GM18499 (cell line): ENCODE results near the gene FGF19.

Source experiments
- ATAC-seq: cut with Tn5 transposase; IDR thresholded peaks from one replicate; pipeline ENCODE4 v1.9.1; 2021; ENCODE audit warnings: moderate number of reproducible peaks; ENCODE audit not compliant: insufficient read depth, unreplicated experiment

FGF19 gene

DNA sequence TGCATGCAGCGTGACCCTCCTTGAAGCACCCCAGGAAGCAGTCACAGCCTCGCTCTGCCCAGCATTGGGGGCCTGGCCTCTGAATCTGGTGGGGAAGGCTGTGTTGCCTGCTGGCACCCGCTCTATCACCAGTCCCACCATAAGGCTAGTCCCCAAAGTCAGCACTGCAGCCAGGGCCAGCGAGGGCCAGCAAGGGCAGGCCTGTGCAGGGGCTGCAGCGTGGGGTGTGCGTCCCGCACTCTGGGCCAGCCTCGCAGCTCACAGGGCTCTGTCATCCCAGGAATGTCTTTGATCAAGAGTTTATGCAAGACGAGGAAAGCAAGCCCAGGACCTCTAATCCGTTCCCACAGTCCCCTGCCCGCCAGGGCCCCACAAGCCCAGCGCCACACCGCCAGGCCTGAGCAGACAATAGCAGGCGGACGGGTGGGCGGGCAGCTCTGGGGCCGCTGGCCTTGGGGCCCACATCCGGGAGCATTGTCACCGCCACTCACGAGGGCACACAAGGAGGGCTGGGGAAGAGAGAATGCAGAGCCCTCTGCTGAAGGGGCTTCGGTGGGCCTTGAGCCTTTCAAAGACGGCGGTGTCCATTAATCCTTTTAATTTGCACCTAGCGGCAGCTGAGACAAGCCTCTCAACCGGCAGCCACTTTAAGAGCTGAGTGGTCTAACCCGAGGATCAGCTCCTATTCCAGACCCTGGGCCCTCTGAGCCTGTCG is 45.8 kb downstream of the FGF19 start:
- no peak for ATAC-seq

DNA sequence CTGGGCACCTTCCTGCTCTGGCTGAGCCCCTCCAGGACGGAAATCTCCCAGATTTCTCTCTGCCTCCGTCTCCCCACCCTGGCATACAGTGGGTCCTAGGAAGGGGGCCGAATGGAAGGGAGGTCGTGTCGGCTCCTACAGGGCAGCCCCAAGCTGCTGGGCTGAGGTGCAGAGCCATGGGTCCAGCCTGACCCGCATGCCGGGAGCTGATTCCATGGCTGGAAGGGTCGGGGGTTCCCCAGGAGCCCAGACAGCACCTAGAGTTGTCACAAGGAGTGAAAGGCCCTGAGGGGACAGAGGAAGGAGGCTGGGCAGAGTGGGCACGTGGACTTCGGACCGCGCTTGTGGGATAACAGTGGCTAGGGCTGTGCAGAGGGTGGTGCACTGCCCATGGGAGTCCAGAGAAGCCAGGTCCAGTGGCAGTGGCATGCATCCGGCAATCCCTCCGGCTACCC is 46.3 kb downstream of the FGF19 start:
- ATAC-seq, result no peak

DNA sequence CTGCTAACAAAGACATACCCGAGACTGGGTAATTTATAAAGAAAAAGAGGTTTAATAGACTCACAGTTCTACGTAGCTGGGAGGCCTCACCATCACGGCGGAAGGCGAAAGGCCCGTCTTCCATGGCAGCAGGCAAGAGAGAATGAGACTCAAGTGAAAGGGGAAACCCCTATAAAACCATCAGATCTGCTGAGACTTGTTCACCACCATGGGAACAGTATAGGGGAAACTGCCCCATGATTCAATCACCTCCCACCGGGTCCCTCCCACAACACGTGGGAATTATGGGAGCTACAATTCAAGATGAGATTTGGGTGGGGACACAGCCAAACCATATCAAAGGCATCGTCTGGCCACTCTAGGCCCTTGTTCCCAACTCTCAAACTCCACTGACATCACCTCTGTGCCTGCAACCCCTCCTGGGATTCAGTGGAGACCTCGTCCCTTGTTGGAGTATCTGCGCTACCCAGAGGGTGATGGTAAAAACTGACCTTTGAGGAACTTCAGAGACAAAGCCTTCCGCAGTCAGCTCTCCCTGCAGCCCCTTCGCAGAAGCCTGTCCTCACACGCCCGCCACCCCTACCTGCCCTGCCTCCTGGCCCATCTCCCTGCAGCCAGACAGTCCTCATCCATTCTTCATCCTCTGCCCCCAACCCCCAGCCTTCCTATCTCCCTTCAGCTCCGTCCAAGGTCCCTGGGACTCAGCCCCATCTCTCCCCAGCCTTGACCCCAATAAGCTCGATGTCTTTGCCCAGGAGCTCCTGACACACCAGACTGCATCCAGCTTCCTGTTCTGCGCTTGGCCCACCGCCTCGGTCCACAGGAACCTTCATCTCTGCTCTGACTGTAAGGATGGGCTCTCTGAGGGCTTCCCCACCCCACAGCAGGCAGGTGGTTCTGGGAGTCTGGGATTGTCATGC is 47.0 kb downstream of the FGF19 start:
- no peak for ATAC-seq

DNA sequence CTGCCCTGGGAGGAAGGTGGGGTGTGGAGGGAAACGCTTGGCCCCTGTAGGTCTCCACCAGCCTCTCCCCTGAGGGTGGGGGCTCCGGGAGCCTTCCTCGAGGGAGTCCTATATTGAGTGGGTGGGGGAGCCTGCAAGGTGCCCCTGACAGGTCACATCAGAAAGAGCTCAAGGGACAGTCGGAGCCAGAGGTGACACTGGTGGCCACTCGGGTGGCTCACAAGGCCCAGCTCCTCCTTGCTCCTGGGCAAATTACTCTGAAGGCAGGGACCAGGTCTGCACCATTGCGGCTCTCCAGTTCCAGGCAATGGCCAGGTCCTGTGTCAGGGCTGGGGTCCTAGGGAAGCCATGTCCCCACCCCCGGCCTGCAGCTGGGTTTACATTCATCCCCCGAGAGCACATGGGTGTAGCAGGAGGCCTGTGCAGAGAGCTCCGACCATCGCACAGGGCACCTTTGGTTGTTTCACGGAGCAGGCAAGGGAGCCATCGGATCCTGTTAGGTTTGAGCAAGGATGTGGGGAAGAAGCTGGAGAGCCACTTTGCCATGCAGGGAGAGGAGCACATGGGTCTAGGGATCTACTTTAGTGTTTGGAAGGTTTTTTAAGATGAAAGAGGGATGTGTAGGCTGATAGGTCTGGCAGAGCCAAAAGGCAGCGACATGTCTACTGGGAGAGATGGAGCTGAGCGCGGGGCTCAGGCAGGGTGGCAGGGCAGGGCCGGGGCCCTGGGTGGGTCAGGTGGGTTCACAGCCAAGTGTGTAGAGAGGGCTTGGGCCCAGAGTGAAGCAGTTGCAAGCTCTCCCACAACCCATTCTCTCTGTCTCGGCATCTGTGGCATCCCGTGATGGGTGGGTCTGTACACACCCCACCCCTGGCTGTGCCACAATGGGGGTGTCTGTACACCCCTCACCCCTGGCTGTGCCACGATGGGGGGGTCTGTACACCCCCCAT is 48.1 kb downstream of the FGF19 start:
- no peak for ATAC-seq

DNA sequence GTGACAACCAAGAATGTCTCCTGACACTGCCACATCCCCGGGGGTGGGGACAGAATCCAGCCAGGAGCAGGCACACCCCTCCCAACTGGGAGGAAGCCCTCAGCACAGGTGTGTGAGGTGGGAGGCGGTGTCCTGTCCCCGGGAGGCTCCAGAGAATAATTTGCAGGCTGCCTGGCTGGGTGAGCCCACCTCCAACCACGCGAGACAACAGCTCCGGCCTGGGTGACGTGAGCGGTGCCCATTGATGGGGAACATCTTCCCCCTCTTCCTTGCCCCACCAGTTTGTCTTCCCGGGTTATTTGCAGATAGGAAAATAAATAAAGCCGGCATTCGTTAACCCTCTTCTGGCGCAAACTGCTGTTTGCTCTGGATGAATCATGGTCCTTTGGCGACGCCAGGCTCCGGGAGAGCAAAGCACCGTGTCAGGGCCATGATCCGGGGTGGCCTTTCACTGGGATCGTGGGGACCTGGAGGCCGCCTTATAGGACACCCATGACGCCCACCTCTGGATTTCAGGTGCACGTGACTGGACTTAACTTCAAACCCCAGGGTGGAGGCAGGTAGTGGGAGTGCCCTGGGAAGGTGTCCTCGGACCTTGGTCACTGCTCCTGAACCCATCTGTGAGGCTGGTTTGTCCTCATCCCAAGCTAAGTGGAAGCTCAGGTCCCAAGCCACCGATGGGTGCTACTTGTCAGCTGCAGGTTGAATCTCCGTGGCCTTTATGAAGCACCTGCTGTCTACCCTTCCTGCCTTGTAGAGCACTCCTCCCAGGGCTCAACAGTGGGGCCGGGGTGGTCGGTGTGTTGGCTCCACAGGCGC is 49.0 kb downstream of the FGF19 start:
- no peak for ATAC-seq

DNA sequence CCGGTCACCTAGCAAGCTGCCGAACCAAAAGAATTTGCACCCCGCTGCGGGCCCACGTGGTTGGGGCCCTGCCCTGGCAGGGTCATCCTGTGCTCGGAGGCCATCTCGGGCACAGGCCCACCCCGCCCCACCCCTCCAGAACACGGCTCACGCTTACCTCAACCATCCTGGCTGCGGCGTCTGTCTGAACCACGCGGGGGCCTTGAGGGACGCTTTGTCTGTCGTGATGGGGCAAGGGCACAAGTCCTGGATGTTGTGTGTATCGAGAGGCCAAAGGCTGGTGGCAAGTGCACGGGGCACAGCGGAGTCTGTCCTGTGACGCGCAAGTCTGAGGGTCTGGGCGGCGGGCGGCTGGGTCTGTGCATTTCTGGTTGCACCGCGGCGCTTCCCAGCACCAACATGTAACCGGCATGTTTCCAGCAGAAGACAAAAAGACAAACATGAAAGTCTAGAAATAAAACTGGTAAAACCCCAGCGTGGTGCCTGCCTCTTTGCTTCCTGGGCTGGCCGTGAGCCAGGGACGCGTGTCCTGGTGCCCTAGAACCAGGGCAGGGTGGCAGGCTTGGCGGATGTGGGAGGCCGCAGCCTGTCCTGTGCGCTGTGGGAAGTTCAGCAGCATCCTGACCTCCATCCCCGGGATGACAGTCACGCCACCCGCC is 49.7 kb downstream of the FGF19 start:
- ATAC-seq, result no peak

DNA sequence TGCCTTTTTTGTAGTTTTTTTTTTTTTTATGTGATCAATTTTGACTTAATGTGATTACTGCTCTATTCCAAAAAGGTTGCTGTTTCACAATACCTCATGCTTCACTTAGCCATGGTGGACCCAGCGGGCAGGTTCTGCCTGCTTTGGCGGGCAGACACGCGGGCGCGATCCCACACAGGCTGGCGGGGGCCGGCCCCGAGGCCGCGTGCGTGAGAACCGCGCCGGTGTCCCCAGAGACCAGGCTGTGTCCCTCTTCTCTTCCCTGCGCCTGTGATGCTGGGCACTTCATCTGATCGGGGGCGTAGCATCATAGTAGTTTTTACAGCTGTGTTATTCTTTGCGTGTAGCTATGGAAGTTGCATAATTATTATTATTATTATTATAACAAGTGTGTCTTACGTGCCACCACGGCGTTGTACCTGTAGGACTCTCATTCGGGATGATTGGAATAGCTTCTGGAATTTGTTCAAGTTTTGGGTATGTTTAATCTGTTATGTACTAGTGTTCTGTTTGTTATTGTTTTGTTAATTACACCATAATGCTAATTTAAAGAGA is 50.3 kb downstream of the FGF19 start:
- ATAC-seq, result no peak

DNA sequence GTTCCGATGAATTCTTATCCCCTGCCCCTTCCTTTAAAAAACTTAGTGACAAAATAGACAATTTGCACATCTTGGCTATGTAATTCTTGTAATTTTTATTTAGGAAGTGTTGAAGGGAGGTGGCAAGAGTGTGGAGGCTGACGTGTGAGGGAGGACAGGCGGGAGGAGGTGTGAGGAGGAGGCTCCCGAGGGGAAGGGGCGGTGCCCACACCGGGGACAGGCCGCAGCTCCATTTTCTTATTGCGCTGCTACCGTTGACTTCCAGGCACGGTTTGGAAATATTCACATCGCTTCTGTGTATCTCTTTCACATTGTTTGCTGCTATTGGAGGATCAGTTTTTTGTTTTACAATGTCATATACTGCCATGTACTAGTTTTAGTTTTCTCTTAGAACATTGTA is 50.8 kb downstream of the FGF19 start:
- ATAC-seq, result no peak

DNA sequence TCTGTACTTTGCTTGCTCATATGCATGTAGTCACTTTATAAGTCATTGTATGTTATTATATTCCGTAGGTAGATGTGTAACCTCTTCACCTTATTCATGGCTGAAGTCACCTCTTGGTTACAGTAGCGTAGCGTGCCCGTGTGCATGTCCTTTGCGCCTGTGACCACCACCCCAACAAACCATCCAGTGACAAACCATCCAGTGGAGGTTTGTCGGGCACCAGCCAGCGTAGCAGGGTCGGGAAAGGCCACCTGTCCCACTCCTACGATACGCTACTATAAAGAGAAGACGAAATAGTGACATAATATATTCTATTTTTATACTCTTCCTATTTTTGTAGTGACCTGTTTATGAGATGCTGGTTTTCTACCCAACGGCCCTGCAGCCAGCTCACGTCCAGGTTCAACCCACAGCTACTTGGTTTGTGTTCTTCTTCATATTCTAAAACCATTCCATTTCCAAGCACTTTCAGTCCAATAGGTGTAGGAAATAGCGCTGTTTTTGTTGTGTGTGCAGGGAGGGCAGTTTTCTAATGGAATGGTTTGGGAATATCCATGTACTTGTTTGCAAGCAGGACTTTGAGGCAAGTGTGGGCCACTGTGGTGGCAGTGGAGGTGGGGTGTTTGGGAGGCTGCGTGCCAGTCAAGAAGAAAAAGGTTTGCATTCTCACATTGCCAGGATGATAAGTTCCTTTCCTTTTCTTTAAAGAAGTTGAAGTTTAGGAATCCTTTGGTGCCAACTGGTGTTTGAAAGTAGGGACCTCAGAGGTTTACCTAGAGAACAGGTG is 51.8 kb downstream of the FGF19 start:
- ATAC-seq, result no peak

DNA sequence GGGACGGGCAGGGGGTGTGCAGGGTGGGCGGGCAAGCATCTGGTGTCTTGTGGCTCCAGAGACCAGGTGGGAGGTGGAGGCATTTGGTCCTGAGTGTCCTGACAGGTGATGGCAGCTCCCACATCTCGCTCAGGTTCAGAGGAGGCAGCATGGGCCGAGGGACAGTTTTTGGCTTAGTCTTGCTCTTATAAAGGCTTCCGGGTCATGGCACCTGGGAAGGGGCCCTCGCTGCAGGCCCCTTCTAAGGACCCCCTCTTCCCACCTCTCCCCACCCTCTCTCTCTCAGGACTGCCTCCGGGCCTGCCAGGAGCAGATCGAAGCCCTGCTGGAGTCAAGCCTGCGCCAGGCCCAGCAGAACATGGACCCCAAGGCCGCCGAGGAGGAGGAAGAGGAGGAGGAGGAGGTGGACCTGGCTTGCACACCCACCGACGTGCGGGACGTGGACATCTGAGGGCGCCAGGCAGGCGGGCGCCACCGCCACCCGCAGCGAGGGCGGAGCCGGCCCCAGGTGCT is 52.9 kb downstream of the FGF19 start:
- ATAC-seq, result no peak

DNA sequence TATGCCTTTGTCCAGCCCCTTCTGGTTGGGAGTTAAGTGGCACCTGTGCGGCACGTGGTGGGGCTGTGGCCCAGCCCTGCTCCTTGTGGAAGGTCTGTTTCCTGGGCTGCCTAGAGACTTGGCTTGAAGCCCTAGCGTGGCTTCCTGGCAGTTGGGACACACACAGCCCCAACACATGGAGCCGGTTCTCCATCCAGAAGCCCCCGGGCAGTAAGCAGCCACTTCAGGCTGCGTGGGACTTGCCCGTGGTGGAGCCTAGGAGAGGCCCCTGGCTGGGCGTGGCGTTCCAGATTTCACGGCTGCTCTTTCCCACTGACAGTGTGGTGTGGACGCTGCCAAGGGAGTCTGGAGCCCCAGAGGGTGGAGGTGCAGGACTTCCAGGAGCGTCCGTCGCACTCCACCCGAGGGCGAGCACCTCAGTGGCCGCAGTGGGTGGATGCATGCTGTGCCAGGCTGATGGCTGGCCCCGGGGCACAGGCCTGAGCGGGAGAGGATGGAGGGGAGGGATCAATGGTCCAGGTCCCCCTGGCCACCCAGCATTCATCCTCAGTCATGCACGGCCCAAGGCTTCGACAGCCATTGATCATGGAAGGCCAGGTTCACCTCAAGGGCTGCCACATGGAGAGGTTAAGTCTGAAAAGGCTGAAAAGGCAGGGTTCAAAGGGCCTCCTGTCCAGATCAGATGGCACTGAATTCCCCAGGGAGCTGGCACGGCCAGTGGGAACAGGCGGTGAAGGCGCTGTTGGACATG is 53.6 kb downstream of the FGF19 start:
- no peak for ATAC-seq

DNA sequence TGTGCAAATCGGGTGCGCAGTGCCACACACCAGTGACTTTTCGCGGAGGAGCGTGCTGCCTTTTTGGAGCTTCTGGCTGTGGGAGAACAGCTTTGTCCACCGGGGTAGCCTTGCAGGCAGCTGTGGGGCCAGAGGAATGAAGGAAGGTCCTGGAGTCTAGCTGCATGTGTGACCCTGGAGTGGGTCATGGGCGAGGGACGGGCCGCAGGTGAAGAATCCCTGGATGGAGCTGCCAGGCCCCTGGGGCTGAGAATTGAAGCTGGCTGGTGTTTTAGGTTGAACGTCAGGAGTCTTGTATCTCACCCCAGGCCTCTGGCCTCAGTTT is 54.3 kb downstream of the FGF19 start:
- ATAC-seq, result no peak

DNA sequence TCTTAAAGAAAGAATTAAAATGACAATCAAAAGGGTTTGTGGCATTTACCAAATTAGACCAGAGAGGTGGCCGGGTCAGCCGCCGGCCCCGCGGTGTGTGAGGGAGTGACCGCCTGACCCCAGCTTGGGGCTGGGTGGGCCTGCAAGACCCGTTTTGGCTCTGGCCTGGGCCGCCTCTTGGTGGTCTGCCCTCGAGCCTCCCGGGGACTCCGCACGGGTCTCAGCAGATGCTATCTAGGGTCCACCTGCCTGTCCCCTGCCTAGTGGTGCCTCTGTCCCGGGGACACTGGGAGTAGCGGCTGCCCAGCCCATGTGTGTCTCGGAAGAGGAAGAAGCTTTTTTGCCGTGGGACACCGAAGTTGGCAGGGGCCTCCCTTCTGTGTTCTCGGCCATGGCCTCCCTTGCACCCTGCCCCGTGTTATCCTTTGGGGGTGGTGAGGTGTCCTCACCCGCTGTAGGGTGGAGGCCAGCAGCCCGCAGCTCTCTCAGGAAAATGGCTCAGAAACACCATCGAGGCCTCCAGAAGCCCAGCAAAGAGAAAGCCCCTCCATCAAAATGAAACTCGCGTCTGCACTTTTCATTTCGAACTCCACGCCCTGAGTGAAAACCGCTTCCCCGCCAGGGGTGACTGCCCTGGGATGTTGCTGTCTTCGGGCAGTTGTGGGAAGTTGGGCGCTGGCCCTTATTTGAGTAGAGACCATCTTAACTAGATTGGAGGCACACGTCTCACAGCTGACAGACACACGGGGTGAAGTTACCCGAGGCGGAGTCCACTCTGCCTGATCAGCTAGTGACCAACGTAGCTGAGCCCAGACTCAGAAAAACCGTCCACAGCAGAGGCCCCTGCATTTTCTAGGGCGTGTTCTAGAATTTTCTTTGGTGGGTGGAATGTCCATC is 54.9 kb downstream of the FGF19 start:
- ATAC-seq, result no peak
